Measurements from ENCODE around the gene CELF1. TPM values are rescaled to one million over a fixed set of nuclear protein-coding genes. Genes with fewer than 3 reads are reported as not detected.
A peak's percentile ranks its signal among the peaks of the same experiment; 100 is the strongest.

CELF1 gene
- total and polyA plus RNA-seq, 4 donors, result 83.0 to 168 (median 121) TPM

GRCh38 chr11:47516155-47516554, 36.8 kb downstream of the CELF1 start:
- H3K27ac ChIP-seq (ENCODE audit: low read depth, low read length), result no peak overlapping the region
- whole genome bisulfite sequencing (ENCODE audit: insufficient coverage), result no CpG with 5 or more reads among the region's 3 CpGs
- H3K4me3 ChIP-seq (ENCODE audit: low read depth, low read length), result no peak overlapping the region

GRCh38 chr11:47514825-47515647, 37.9 kb downstream of the CELF1 start:
- Histone ChIP-seq H3K4me1 (ENCODE audit: control insufficient read depth, insufficient read depth, low read length) (peaks cover 4% of the 10 kb centered on the region), H3K4me3 (ENCODE audit: low read depth, low read length) (no peak overlapping the region), H3K27me3 (ENCODE audit: control insufficient read depth, insufficient read depth, low read length) (no peaks in the 10 kb centered on the region), H3K9me3 (ENCODE audit: control insufficient read depth, insufficient read depth, low read length) (no peaks in the 10 kb centered on the region), H3K36me3 (ENCODE audit: control insufficient read depth, insufficient read depth, low read length) (peaks cover 2% of the 10 kb centered on the region), H3K27ac (ENCODE audit: low read depth, low read length) (no peak overlapping the region)
- peak in 1 of 6 donors; percentile 79 for DNase-seq (ENCODE audit: low read depth in 4 of 6, low spot score in 6 of 6)
- 40% methylated on average over 1 of the region's 5 CpGs for WGBS (ENCODE audit: insufficient coverage)

More at GRCh38 chr11:47516155-47516554, 36.8 kb downstream of the CELF1 start:
- Histone ChIP-seq H3K36me3 (ENCODE audit: control insufficient read depth, insufficient read depth, low read length) (no peaks in the 10 kb centered on the region), H3K27me3 (ENCODE audit: control insufficient read depth, insufficient read depth, low read length) (no peaks in the 10 kb centered on the region), H3K4me1 (ENCODE audit: control insufficient read depth, insufficient read depth, low read length) (peaks cover 4% of the 10 kb centered on the region), H3K9me3 (ENCODE audit: control insufficient read depth, insufficient read depth, low read length) (no peaks in the 10 kb centered on the region)
- no peak for DNase-seq (ENCODE audit: low read depth in 4 of 6, low spot score in 6 of 6)

GRCh38 chr11:47512701-47513100, 40.2 kb downstream of the CELF1 start:
- DNase-seq (ENCODE audit: low read depth in 4 of 6, low spot score in 6 of 6), result no peak
- peaks cover 17% of the 10 kb centered on the region for H3K4me1 ChIP-seq (ENCODE audit: control insufficient read depth, insufficient read depth, low read length)
- WGBS (ENCODE audit: insufficient coverage), result no CpG with 5 or more reads among the region's 2 CpGs
- no peak overlapping the region for H3K4me3 ChIP-seq (ENCODE audit: low read depth, low read length)
- H3K9me3 ChIP-seq (ENCODE audit: control insufficient read depth, insufficient read depth, low read length), result no peaks in the 10 kb centered on the region
- no peaks in the 10 kb centered on the region for H3K27me3 ChIP-seq (ENCODE audit: control insufficient read depth, insufficient read depth, low read length)
- no peak overlapping the region for H3K27ac ChIP-seq (ENCODE audit: low read depth, low read length)
- H3K36me3 ChIP-seq (ENCODE audit: control insufficient read depth, insufficient read depth, low read length), result peaks cover 6% of the 10 kb centered on the region

GRCh38 chr11:47511917-47512316, 41.0 kb downstream of the CELF1 start:
- peaks cover 6% of the 10 kb centered on the region for H3K36me3 ChIP-seq (ENCODE audit: control insufficient read depth, insufficient read depth, low read length)
- no peak overlapping the region for H3K27ac ChIP-seq (ENCODE audit: low read depth, low read length)
- DNase-seq (ENCODE audit: low read depth in 4 of 6, low spot score in 6 of 6), result no peak
- WGBS (ENCODE audit: insufficient coverage), result 86% methylated on average over 2 of the region's 7 CpGs
- no peaks in the 10 kb centered on the region for H3K9me3 ChIP-seq (ENCODE audit: control insufficient read depth, insufficient read depth, low read length)
- no peaks in the 10 kb centered on the region for H3K27me3 ChIP-seq (ENCODE audit: control insufficient read depth, insufficient read depth, low read length)
- H3K4me3 ChIP-seq (ENCODE audit: low read depth, low read length), result no peak overlapping the region
- peaks cover 17% of the 10 kb centered on the region for H3K4me1 ChIP-seq (ENCODE audit: control insufficient read depth, insufficient read depth, low read length)

- Histone ChIP-seq H3K4me1 (ENCODE audit: control insufficient read depth, insufficient read depth, low read length) (peaks cover 18% of the 10 kb centered on the region), H3K4me3 (ENCODE audit: low read depth, low read length) (no peak overlapping the region), H3K36me3 (ENCODE audit: control insufficient read depth, insufficient read depth, low read length) (peaks cover 6% of the 10 kb centered on the region), H3K9me3 (ENCODE audit: control insufficient read depth, insufficient read depth, low read length) (no peaks in the 10 kb centered on the region), H3K27ac (ENCODE audit: low read depth, low read length) (no peak overlapping the region), H3K27me3 (ENCODE audit: control insufficient read depth, insufficient read depth, low read length) (no peaks in the 10 kb centered on the region)
- WGBS (ENCODE audit: insufficient coverage), result 97% methylated on average over 7 of the region's 7 CpGs
- DNase-seq (ENCODE audit: low read depth in 4 of 6, low spot score in 6 of 6), result no peak
Measured at GRCh38 chr11:47510209-47510608, 42.7 kb downstream of the CELF1 start.

GRCh38 chr11:47509077-47509536, 43.8 kb downstream of the CELF1 start:
- DNase-seq (ENCODE audit: low read depth in 4 of 6, low spot score in 6 of 6), result no peak
- Histone ChIP-seq H3K4me1 (ENCODE audit: control insufficient read depth, insufficient read depth, low read length) (peaks cover 18% of the 10 kb centered on the region), H3K4me3 (ENCODE audit: low read depth, low read length) (no peak overlapping the region), H3K27ac (ENCODE audit: low read depth, low read length) (no peak overlapping the region), H3K36me3 (ENCODE audit: control insufficient read depth, insufficient read depth, low read length) (peaks cover 6% of the 10 kb centered on the region), H3K27me3 (ENCODE audit: control insufficient read depth, insufficient read depth, low read length) (no peaks in the 10 kb centered on the region), H3K9me3 (ENCODE audit: control insufficient read depth, insufficient read depth, low read length) (no peaks in the 10 kb centered on the region)
- no CpG with 5 or more reads among the region's 4 CpGs for WGBS (ENCODE audit: insufficient coverage)

- no peak for DNase-seq (ENCODE audit: low read depth in 4 of 6, low spot score in 6 of 6)
- H3K4me1 ChIP-seq (ENCODE audit: control insufficient read depth, insufficient read depth, low read length), result peaks cover 18% of the 10 kb centered on the region
- no peaks in the 10 kb centered on the region for H3K9me3 ChIP-seq (ENCODE audit: control insufficient read depth, insufficient read depth, low read length)
- H3K4me3 ChIP-seq (ENCODE audit: low read depth, low read length), result no peak overlapping the region
- 91% methylated on average over 7 of the region's 8 CpGs for WGBS (ENCODE audit: insufficient coverage)
- H3K27ac ChIP-seq (ENCODE audit: low read depth, low read length), result no peak overlapping the region
- H3K36me3 ChIP-seq (ENCODE audit: control insufficient read depth, insufficient read depth, low read length), result peaks cover 6% of the 10 kb centered on the region
- H3K27me3 ChIP-seq (ENCODE audit: control insufficient read depth, insufficient read depth, low read length), result no peaks in the 10 kb centered on the region
Measured at GRCh38 chr11:47508240-47508957, 44.5 kb downstream of the CELF1 start.

GRCh38 chr11:47507563-47508239, 45.2 kb downstream of the CELF1 start:
- H3K27me3 ChIP-seq (ENCODE audit: control insufficient read depth, insufficient read depth, low read length), result no peaks in the 10 kb centered on the region
- no peak for DNase-seq (ENCODE audit: low read depth in 4 of 6, low spot score in 6 of 6)
- peaks cover 6% of the 10 kb centered on the region for H3K36me3 ChIP-seq (ENCODE audit: control insufficient read depth, insufficient read depth, low read length)
- H3K4me3 ChIP-seq (ENCODE audit: low read depth, low read length), result no peak overlapping the region
- WGBS (ENCODE audit: insufficient coverage), result no CpG with 5 or more reads among the region's 1 CpG
- H3K4me1 ChIP-seq (ENCODE audit: control insufficient read depth, insufficient read depth, low read length), result peaks cover 18% of the 10 kb centered on the region
- H3K27ac ChIP-seq (ENCODE audit: low read depth, low read length), result no peak overlapping the region
- H3K9me3 ChIP-seq (ENCODE audit: control insufficient read depth, insufficient read depth, low read length), result no peaks in the 10 kb centered on the region

GRCh38 chr11:47506795-47507562, 46.0 kb downstream of the CELF1 start:
- H3K27me3 ChIP-seq (ENCODE audit: control insufficient read depth, insufficient read depth, low read length), result no peaks in the 10 kb centered on the region
- no peak for DNase-seq (ENCODE audit: low read depth in 4 of 6, low spot score in 6 of 6)
- peaks cover 6% of the 10 kb centered on the region for H3K36me3 ChIP-seq (ENCODE audit: control insufficient read depth, insufficient read depth, low read length)
- 81% methylated on average over 2 of the region's 10 CpGs for WGBS (ENCODE audit: insufficient coverage)
- no peak overlapping the region for H3K27ac ChIP-seq (ENCODE audit: low read depth, low read length)
- H3K4me1 ChIP-seq (ENCODE audit: control insufficient read depth, insufficient read depth, low read length), result peaks cover 18% of the 10 kb centered on the region
- no peaks in the 10 kb centered on the region for H3K9me3 ChIP-seq (ENCODE audit: control insufficient read depth, insufficient read depth, low read length)
- H3K4me3 ChIP-seq (ENCODE audit: low read depth, low read length), result no peak overlapping the region

Measured in spinal cord (tissue), 10 donors.